OCI-LY7 (cell line): Measurements from ENCODE around the gene DGLUCY.

ENCODE experiments used
- EZH2phosphoT487 ChIP-seq: fragments of 200-600 bp; sonication (generic); IDR thresholded peaks from 2 replicates; pipeline ENCODE4 v1.6.1; 2018; ENCODE audit warnings: low read depth, borderline replicate concordance, mild to moderate bottlenecking, mixed run types, antibody characterized with exemption, low read length, moderate library complexity, mixed read lengths
- TF ChIP-seq, protein P1 (sequence below): fragments of 200-600 bp; sonication (generic); conservative IDR thresholded peaks from 2 replicates; pipeline ENCODE4 v1.5.1; 2014; ENCODE audit warnings: mild to moderate bottlenecking, antibody characterized with exemption, low read length, moderate library complexity, mixed read lengths

DNA sequence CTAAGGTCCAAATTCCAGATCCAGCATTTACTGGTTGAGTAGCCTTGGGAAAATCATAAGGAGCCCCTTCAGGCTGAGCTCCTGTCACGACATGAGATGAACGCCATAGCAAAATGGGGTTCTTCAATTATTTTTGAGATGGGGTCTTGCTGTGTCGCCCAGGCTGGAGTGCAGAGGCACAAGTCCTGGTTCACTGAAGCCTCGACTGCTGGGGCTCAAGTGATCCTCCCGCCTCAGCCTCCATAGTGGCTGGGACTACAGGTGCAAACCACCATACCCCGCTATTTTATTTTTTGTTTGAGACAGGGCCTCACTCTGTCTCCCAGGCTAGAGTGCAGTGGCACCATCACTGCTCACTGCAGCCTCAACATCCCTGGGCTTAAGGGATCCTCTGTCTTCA is 156.3 kb downstream of the DGLUCY start:
- TF ChIP-seq, protein P1, sequence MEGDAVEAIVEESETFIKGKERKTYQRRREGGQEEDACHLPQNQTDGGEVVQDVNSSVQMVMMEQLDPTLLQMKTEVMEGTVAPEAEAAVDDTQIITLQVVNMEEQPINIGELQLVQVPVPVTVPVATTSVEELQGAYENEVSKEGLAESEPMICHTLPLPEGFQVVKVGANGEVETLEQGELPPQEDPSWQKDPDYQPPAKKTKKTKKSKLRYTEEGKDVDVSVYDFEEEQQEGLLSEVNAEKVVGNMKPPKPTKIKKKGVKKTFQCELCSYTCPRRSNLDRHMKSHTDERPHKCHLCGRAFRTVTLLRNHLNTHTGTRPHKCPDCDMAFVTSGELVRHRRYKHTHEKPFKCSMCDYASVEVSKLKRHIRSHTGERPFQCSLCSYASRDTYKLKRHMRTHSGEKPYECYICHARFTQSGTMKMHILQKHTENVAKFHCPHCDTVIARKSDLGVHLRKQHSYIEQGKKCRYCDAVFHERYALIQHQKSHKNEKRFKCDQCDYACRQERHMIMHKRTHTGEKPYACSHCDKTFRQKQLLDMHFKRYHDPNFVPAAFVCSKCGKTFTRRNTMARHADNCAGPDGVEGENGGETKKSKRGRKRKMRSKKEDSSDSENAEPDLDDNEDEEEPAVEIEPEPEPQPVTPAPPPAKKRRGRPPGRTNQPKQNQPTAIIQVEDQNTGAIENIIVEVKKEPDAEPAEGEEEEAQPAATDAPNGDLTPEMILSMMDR, result no peak
- TF ChIP-seq EZH2phosphoT487, result no peak
